Astrocyte of the spinal cord (primary cell): ENCODE measurements around the gene ADRA2C.

ENCODE experiments used
- DNase-seq: peaks from one replicate; pipeline ENCODE4 v3.0.0; 2011; ENCODE audit warnings: low read depth, low spot score
- H3K4me3 ChIP-seq: 2 replicates; pipeline ENCODE4 v1.5.1; 2011; ENCODE audit warnings: low read depth, mild to moderate bottlenecking, low read length, moderate library complexity
- in situ Hi-C: cut with HindIII; loops from 2 replicates; pipeline ENCODE4 v1.10.0; 2017; ENCODE audit warnings: low sequenced_read_pairs
- TF ChIP-seq, protein P1 (sequence below): IDR thresholded peaks from 2 replicates; pipeline ENCODE4 v1.5.1; 2012; ENCODE audit warnings: low read depth, mild to moderate bottlenecking, low read length, inconsistent platforms

The ADRA2C gene

DNA sequence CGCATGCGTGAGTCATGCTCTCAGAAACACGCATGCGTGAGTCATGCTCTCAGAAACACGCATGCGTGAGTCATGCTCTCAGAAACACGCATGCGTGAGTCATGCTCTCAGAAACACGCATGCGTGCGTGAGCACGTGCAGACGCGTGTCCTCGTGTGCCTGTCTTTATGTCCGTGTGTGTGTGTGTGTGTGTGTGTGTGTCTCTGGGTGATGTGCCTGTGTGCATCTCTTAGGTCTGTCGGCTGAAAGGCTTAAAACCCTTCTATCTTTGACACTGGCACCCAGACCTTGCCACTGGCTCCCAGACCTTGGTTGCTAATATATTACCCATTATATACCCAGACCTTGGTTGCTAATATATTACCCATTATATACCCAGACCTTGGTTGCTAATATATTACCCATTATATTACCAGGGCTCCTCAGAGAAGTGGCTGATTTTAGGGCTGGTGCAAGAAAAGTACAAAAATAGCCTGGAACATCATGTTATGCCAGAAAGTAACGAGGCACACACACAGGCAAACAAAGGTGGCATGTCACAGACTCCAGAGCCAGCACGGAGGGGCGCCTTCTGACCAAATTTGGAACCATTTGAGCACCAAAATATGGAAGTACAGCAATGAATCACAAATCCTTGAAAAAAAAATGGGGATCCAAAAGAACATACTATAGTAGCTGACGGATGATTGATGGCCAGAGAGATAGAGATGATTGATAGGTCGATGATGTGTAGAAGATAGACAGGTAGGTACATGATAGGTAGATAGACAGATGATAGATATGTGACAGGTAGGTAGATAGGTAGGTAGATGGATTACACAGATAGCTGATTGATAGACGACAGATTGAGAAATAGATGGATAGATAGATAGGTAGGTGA is 19.2 kb upstream of the ADRA2C start:
- DNase-seq: no peak
- in situ Hi-C loops: no loop called here
- TF ChIP-seq, protein P1, sequence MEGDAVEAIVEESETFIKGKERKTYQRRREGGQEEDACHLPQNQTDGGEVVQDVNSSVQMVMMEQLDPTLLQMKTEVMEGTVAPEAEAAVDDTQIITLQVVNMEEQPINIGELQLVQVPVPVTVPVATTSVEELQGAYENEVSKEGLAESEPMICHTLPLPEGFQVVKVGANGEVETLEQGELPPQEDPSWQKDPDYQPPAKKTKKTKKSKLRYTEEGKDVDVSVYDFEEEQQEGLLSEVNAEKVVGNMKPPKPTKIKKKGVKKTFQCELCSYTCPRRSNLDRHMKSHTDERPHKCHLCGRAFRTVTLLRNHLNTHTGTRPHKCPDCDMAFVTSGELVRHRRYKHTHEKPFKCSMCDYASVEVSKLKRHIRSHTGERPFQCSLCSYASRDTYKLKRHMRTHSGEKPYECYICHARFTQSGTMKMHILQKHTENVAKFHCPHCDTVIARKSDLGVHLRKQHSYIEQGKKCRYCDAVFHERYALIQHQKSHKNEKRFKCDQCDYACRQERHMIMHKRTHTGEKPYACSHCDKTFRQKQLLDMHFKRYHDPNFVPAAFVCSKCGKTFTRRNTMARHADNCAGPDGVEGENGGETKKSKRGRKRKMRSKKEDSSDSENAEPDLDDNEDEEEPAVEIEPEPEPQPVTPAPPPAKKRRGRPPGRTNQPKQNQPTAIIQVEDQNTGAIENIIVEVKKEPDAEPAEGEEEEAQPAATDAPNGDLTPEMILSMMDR: no peak
- no peak overlapping the region for H3K4me3 ChIP-seq

DNA sequence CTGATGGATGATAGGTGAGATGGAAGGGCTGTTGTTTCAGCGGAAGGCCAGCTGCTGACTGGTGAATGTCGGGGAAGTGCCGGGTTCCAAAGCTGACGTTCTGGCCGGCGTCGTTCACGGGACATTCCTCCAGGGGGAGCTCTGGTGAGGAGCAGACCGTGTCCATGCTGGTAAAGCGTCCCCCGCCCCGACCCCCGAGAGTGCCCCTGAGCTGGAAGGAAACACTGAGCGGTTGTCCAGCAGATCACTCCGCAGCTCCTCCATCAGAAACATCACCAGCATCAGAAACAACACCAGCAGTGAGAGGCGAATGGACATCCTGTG is 18.6 kb upstream of the ADRA2C start:
- no peak for DNase-seq
- in situ Hi-C loops: no loop called here

DNA sequence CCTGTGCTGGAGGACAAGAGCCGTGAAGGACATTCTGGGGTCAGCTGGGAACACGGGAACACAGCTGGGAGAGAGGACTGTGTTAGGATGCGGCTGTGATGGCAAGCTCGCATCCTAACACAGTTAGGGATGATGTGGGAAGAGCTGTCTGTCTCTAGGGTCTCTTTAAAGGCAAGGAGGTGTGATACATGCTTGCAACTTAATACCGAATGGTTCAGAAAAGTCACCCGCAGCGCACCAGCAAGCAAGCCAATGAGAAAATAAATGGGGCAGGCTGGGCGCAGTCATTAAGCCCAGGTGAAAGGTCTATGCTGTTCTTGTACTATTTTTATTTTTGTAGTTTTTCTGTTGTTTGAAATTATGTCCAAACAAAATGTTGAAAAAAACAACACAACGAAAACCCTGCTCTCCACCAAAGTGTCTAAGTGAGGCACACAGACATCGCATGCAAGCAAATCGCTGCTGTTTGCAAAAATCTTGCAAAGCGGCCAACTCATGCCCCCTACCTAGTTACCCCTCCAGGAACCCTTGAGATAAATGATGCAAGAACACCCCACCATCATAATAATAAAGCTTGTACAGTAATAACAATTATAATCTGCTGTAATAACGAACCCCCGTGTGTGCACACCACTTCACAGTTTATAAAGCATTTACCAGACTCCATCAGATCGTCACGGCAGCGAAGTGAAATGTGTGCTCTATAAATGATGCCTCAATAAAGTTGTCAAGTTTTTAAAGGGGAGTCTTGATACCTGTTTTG is 17.9 kb upstream of the ADRA2C start:
- in situ Hi-C loops: no loop called here
- H3K4me3 ChIP-seq: no peak overlapping the region
- TF ChIP-seq, protein P1: no peak
- DNase-seq: no peak

More for the DNA sequence above, 18.6 kb upstream of the ADRA2C start:
- TF ChIP-seq, protein P1: peak; percentile 35
- no peak overlapping the region for H3K4me3 ChIP-seq

DNA sequence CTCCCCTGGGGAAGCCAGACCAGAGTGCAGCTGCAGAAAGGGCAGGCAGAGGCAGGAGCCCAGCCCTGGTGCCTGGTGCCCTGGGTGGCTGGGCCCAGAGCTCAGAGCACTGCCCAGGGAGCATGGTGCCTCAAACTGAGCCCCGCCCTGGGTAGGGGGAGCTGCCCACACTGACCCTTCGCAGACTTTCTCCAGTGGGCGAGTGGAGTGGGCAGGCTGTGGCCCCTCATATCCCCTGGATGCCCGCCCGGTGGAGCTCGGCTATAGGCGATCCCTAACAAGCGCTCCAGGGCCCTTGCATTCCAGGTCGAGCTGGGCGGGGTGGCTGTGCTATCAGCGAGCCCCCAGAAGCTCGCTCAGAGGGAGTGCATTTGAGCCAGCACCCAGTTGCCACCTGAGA is 17.1 kb upstream of the ADRA2C start:
- TF ChIP-seq, protein P1: no peak
- in situ Hi-C loops: no loop called here
- H3K4me3 ChIP-seq: no peak overlapping the region

DNA sequence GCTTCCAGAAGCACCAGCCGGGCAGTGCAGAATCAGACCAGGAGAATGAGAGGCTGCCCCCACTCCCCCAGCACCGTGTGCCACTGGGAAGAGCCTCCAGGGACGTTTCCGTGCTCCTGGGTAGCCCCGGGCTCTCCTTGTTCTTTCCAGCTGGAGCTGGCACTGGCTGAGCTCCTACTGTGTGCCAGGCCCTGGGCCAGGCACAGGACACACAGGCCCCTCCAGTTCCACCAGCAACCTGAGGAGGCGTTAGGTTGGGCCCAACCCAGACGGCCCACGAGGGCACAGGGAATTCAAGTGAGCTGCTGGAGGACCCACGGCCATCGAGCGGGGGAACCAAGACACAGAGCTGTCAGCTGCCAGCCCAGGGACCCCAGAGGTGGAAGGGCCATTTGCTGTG is 15.9 kb upstream of the ADRA2C start:
- H3K4me3 ChIP-seq: no peak overlapping the region
- in situ Hi-C loops: no loop called here
- DNase-seq: no peak
- TF ChIP-seq, protein P1: no peak

More for the DNA sequence above, 17.1 kb upstream of the ADRA2C start:
- no peak for DNase-seq

DNA sequence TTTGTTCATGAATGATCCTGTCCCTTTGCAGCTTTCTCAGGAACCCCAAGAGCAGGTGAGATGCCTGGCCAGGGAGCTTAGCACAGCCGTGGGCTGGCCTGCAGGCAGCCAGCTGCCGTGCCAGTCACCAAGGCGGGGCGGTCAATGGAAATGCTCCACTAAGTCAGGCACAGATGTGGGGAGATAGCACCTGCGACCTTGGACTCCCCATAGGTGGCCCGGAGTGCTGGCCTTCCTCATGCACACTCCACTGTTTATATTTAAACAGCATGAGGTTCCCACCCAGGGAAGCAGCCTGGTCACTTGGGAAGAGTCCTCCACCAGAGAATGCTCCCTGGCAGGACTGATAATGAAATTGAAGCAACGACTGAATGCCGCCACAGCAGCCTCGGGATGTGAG is 14.2 kb upstream of the ADRA2C start:
- H3K4me3 ChIP-seq: no peak overlapping the region
- in situ Hi-C loops: no loop called here
- TF ChIP-seq, protein P1: no peak

More for the DNA sequence above, 14.2 kb upstream of the ADRA2C start:
- DNase-seq: no peak
